NCI-H1436 treated with DMSO at 0.1 percent for 48 hours (cell line): ENCODE results near the gene KLRF1.
"Not testable (repeated sequence)": the region's sequence is repeated elsewhere in the genome, so short reads cannot be mapped to it uniquely, and the experiment has no call there.

Source experiments
- DNase-seq: peaks from one replicate; lab custom pipeline; 2025; lab: John Stamatoyannopoulos, UW

The KLRF1 gene

DNA sequence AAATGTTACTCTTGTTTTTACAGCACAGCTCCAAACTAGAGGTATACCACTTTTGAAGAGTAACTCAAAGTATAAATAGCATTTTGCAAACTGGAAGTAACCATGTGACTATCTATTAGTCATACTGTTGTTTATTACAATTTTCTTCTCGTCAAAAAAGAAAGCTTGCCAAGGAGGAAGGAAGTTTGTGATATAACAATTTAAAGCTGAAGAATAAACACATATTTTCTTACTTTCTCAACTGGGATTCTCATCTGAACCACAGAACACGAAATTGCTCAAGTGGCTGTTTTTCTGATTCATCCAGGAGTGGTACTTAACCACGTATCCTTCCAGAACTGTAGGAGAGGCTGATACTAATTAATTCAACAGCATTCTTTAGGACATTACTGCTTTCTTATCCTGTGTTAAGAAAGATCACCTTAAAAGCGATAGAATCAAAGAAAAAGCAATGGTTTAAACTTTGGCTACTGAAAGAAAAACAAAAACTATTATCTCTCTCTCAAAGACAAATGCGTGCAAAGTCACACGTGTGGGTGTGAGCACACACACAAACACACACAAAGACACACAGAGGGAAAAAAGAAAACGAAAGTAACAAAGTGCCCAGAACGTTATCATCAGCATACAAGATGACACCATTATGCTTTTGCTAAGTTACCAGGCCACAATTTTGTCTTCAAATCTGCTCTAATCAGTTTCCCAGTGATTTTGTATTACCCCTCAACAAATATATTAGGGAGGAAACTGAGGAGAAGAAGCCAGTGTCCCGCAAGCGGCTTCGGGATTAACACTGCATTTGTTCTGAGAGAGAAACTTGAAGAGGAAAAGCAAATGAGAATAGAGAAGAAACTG is 42.3 kb downstream of the KLRF1 start, which contains the start of gene CLEC2B:
Gene CLEC2B, minus strand, starts transcription at position 48 of the 855 bp plus-strand sequence.
- DNase-seq = no peak

DNA sequence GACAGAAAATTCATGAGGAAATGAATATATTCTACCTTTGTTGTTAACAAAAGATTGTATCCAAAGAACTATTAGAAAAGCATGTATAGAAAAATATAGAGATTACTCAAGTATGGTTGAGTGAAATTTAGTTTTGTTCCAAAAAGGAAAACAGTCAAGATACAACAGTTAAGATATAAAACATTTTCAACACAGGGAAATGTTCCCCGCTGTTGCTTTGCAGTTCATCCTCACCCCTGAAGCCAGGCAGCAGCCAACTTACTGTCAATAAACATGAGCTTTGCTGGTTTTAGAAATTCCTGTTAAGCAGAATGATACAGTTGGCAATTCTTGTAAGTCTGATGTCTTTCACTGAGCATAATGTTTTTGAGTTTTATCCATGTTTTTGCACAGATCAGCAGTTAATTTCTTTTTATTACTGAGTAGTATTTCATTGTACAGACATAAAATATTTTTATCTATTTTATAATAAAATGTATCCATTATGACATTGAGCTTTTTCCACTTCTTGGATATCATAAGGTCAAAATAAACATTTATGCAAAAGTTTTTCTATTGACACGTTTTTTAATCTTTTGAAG is 43.1 kb downstream of the KLRF1 start:
- DNase-seq = no peak

DNA sequence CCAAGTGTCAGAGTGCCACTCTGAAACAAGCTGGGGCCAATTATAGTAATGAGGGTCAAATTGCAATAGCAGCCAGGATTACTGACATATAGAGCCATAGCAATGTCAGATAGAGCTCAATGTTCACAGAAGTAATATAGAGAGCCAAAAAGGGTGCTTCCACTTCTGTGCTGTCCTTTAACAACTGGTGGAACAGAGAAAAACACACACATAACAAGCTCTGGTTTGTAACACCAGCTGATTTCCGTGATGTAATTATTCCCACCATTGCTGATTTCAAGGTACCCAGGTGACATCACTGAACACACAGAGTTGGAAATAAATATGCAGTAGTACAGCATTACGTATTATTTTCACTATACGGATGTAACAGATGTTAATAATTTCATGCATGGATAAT is 44.9 kb downstream of the KLRF1 start:
- no peak for DNase-seq

DNA sequence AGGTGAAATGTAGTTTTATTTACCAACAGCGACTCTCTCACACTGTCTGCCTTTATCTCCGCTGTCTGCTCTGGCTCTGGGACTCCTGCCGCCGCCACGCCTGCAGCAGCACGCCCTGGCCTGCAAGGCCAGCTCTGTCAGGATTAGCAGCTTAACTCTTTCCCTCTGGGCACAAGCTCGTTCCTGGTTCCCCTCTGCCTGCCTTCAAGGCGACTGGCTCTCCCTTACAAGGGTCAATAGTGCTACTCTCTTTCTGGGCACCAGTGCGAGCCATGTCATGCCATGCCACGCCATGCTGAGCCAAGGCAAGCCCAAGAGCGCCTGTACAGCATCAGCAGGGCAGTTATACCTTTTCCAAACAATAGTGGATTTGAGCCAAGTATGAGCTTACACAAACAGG is 45.5 kb downstream of the KLRF1 start:
- no peak for DNase-seq

DNA sequence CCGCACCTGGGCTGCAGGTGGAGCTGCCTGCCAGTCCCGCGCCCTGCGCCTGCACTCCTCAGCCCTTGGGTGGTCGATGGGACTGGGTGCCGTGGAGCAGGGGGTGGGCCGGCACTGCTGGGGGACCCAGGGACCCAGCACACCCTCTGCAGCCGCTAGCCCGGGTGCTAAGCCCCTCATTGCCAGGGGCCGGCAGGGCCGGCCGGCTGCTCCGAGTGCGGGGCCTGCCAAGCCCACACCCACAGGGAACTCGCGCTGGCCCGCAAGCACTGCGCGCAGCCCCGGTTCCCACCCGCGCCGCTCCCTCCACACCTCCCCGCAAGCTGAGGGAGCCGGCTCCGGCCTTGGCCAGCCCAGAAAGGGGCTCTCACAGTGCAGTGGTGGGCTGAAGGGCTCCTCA is 48.8 kb downstream of the KLRF1 start:
- not testable (repeated sequence) for DNase-seq

DNA sequence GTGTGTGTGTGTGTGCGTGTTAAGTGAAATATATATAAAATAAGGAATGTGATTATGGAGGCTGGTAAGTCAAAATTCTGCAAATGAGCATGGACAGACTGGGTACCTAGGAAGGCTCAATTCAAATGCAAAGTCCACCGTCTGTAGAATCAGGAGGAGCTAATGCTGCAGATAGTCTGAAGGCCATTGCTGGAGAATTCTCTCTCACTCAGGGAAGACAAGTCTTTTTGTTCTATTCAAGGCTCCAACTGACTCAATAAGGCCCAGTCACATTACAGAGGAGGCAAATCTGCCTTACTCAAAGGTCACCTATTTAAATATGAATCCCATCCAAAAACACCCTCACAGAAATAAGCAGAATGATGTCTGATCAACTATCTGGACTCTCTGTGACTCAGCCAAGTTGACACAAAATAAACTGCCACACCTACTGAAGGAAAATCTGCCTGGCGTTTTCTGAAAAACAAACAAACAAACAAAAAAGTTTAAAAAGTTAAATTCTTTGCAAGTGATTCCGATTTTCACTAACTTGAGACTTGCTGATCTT is 53.3 kb downstream of the KLRF1 start:
- no peak for DNase-seq

DNA sequence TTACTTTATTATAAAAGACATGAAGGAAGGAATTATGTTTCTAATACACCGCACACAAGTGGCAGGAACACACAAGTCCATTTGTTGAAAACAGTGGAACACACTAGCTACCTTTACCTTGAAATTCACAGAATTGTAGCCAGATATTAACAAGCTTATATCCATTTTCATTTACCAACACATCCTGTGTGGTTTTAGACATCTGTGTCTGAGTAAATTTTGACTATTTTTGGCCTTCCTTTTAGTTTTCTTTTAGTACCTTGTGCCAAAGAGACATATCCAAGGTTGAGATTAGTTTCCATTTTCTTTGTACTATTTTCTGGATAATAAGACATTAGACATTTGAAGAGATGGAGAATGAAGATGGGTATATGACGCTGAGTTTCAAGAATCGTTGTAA is 54.0 kb downstream of the KLRF1 start, which contains the start of gene KLRF2:
Gene KLRF2, plus strand, starts transcription at position 244 of the 400 bp plus-strand sequence. Its CDS starts 107 bp downstream, at position 351.
- no peak for DNase-seq

DNA sequence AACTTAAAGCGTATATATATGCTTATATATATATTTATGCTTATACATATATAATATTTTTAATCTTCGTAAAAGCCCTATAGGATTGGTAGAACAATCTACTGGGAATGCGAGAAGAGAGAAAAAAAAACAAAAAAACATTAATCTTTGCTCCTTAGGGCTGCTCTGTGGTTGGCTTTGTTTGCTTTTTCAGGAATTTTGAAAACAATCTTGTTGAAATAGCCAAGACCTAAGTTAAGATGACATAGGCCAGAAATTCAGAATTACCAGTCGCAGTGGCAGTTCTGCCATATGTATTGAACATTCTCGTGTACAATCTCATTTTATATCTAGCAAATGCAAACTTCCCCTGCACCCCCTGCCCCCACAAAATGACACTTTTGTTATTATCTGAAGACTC is 54.7 kb downstream of the KLRF1 start:
- DNase-seq = no peak

DNA sequence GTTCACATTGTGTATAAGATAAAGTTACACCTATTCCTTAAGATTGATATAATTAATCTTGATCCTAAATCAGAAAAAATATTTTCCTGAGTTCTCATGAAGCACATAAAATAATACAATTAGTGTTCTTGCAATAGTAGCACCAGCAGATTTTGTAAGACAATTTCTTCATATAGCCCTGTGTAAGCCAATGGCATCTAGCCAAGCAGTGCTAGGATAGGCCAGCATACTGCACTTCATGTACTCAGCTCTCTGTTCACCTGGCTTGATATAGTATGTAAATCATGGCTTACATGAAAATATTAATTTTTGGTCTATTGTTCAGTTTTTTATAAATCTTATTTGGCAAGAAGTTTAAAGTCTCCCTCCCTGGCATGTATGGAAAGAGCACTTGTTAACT is 55.9 kb downstream of the KLRF1 start:
- DNase-seq = no peak

DNA sequence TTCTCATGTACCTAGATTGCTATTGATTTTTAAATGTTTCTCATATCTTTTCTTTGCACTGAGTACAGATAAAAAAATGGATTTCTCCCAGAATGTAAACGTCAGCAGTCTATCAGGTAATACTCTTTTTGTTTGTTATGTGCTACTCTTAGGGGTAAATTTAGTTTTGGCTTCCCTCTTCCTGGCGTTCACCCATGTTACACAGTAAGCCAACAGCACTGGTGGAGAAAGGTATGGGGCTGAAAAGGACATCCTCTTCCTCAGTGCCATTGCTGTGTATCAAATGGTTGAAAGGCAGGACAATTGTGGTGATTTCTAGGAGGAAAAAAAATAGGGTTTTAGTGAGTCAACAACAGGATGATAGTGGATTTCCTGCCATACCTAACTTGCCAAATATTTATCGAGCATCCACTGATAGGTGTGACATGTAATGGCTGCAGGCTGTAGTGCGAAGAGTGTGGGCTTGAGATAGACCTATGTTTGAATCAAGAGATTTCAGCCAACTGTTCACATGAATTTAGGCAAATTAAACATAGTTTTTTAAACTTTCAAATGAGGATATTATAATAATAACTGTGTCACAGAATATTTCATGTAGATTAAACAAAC is 61.5 kb downstream of the KLRF1 start:
- DNase-seq = no peak
